Mesothelial cell of epicardium (in vitro differentiated cells): ENCODE results near the gene ABHD15. TPM values are rescaled to one million over a fixed set of nuclear protein-coding genes. Genes with fewer than 3 reads are reported as not detected.

Experiments
- DNase-seq, 2 experiments: peaks; one replicate each; pipeline ENCODE4 v3.0.0; 2021; ENCODE audit warnings: low spot score in 2 of 2; ENCODE audit not compliant: unreplicated experiment in 2 of 2
- H3K27ac Mint-ChIP-seq: 2 replicates; pipeline ENCODE4 v1.8.0; 2021; ENCODE audit warnings: mixed read lengths
- H3K27me3 Mint-ChIP-seq: 2 replicates; pipeline ENCODE4 v1.8.0; 2021; ENCODE audit warnings: low read depth, mixed read lengths
- H3K36me3 Mint-ChIP-seq: 2 replicates; pipeline ENCODE4 v1.8.0; 2021; ENCODE audit warnings: mixed read lengths
- H3K4me1 Mint-ChIP-seq: 2 replicates; pipeline ENCODE4 v1.8.0; 2021; ENCODE audit warnings: mixed read lengths
- H3K4me3 Mint-ChIP-seq: 2 replicates; pipeline ENCODE4 v1.8.0; 2021; ENCODE audit warnings: mild to moderate bottlenecking, moderate library complexity, mixed read lengths
- H3K9me3 Mint-ChIP-seq: 2 replicates; pipeline ENCODE4 v1.8.0; 2021; ENCODE audit warnings: mixed read lengths
- total RNA-seq: library from RNA; stranded (reverse); gene quantifications from 3 replicates; pipeline ENCODE4 v1.2.1, GENCODE V29; 2021
- TF ChIP-seq, protein P1 (sequence below): fragments of 200-600 bp; sonication (generic); IDR thresholded peaks from one replicate; pipeline ENCODE4 v1.5.0; 2021; ENCODE audit warnings: antibody characterized with exemption; ENCODE audit not compliant: unreplicated experiment

ABHD15 gene, protein sequence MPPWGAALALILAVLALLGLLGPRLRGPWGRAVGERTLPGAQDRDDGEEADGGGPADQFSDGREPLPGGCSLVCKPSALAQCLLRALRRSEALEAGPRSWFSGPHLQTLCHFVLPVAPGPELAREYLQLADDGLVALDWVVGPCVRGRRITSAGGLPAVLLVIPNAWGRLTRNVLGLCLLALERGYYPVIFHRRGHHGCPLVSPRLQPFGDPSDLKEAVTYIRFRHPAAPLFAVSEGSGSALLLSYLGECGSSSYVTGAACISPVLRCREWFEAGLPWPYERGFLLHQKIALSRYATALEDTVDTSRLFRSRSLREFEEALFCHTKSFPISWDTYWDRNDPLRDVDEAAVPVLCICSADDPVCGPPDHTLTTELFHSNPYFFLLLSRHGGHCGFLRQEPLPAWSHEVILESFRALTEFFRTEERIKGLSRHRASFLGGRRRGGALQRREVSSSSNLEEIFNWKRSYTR
- total RNA-seq = 5.2 to 6.1 TPM (median 5.7 TPM) in 3 replicates

- DNase-seq = peak; percentile 20 to 73
- Mint-ChIP-seq H3K4me3 (peak within 1 kb of the TSS; percentile 91), H3K36me3 (peaks cover 1% of the 10 kb centered on the region), H3K27me3 (peaks cover 39% of the 10 kb centered on the region), H3K9me3 (no peaks in the 10 kb centered on the region), H3K4me1 (peaks cover 24% of the 10 kb centered on the region), H3K27ac (peak within 1 kb of the TSS; percentile 34)
- TF ChIP-seq, protein P1, sequence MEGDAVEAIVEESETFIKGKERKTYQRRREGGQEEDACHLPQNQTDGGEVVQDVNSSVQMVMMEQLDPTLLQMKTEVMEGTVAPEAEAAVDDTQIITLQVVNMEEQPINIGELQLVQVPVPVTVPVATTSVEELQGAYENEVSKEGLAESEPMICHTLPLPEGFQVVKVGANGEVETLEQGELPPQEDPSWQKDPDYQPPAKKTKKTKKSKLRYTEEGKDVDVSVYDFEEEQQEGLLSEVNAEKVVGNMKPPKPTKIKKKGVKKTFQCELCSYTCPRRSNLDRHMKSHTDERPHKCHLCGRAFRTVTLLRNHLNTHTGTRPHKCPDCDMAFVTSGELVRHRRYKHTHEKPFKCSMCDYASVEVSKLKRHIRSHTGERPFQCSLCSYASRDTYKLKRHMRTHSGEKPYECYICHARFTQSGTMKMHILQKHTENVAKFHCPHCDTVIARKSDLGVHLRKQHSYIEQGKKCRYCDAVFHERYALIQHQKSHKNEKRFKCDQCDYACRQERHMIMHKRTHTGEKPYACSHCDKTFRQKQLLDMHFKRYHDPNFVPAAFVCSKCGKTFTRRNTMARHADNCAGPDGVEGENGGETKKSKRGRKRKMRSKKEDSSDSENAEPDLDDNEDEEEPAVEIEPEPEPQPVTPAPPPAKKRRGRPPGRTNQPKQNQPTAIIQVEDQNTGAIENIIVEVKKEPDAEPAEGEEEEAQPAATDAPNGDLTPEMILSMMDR = no peak
These were observed at the start of gene ABHD15 for GRCh38 chr17:29566473-29567303. TSS of gene ABHD15 (minus strand) at chr17:29567037. CDS start at chr17:29566966, 71 bp downstream.

- Mint-ChIP-seq H3K4me3 (peak overlapping the region; percentile 73), H3K36me3 (no peaks in the 10 kb centered on the region), H3K9me3 (no peaks in the 10 kb centered on the region), H3K27ac (peak overlapping the region; percentile 83), H3K27me3 (peaks cover 63% of the 10 kb centered on the region), H3K4me1 (peaks cover 17% of the 10 kb centered on the region)
- TF ChIP-seq, protein P1 = no peak
- DNase-seq = peak in 1 of 2 experiments; percentile 78
These were observed 48.9 kb upstream of the ABHD15 start for GRCh38 chr17:29615492-29616299.

- no peaks in the 10 kb centered on the region for H3K36me3 Mint-ChIP-seq
- no peaks in the 10 kb centered on the region for H3K9me3 Mint-ChIP-seq
- peak overlapping the region; percentile 46 for H3K4me3 Mint-ChIP-seq
- peaks cover 17% of the 10 kb centered on the region for H3K4me1 Mint-ChIP-seq
- H3K27me3 Mint-ChIP-seq = peaks cover 56% of the 10 kb centered on the region
- DNase-seq = no peak
- peak overlapping the region; percentile 69 for H3K27ac Mint-ChIP-seq
- TF ChIP-seq, protein P1 = no peak
These were observed 48.2 kb upstream of the ABHD15 start for GRCh38 chr17:29615048-29615385.

DNA sequence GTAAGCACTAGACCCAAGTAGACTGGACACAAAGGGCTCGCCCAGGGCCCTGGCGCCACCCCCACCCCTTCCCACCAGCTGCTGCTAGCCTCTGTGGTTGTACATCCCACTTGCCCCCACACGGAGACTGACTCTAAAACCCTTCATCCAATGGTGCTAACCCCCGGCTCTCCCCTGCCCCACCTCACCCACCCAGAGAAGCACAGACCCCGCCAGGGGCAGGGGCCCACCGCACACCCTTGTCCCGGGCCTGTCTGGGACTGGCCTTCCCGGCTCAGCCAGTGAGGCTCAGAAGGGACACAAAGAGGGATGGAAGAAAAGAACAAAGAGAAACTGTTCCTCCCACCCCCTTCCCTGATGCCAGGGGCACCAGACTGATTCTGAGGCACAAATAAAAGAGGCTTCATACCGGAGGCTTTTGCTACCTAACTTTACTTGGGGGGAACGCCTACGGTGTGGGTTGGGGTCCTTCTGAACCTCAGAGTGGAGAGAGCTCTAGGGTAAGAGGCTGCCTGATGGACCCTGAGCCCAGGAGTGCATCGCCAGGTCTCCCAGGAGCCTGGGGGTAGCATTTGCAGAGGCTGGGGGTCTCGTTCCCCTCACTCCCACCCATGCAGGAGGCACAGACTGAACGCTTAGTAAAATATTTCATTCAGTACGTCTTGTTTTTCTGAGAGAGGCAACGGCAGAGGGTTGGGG, 47.7 kb upstream of the ABHD15 start:
- Mint-ChIP-seq H3K4me1 (peaks cover 17% of the 10 kb centered on the region), H3K4me3 (peak overlapping the region; percentile 46), H3K27ac (peak overlapping the region; percentile 69), H3K27me3 (peaks cover 51% of the 10 kb centered on the region), H3K9me3 (no peaks in the 10 kb centered on the region), H3K36me3 (no peaks in the 10 kb centered on the region)
- TF ChIP-seq, protein P1 = no peak
- no peak for DNase-seq

- Mint-ChIP-seq H3K9me3 (no peaks in the 10 kb centered on the region), H3K4me1 (peaks cover 17% of the 10 kb centered on the region), H3K27ac (no peak overlapping the region), H3K4me3 (peak overlapping the region; percentile 46), H3K36me3 (no peaks in the 10 kb centered on the region), H3K27me3 (peaks cover 46% of the 10 kb centered on the region)
- no peak for DNase-seq
- TF ChIP-seq, protein P1 = no peak
These were observed 47.0 kb upstream of the ABHD15 start for GRCh38 chr17:29613856-29614255.
